HEK293 (cell line): ENCODE measurements around the gene KPNA6.

ENCODE experiments used
- CTCF ChIA-PET: fragments of 350-600 bp; formaldehyde crosslinking; extraction: SDS; loops from one replicate; lab custom pipeline; 2021; ENCODE audit warnings: antibody characterized with exemption; lab: Yijun Ruan, JAX
- POLR2A ChIA-PET: fragments of 300-600 bp; formaldehyde crosslinking; extraction: SDS; loops from one replicate; lab custom pipeline; 2020; ENCODE audit warnings: antibody characterized with exemption, inconsistent platforms; lab: Yijun Ruan, JAX
- H3K27ac ChIP-seq: fragments of 200-500 bp; sonication (Bioruptor generic); 2 replicates; pipeline ENCODE4 v1.5.1; 2014; ENCODE audit warnings: low read depth, low read length, control low read depth, inconsistent platforms; ENCODE audit errors: extremely low read depth
- H3K36me3 ChIP-seq, 2 experiments: fragments of 200-500 bp in 1 of 2; sonication (Bioruptor generic) in 1 of 2; 1 replicate in 1 of 2; 2 replicates in 1 of 2; pipeline ENCODE4 v1.5.1; 2014 to 2017; ENCODE audit warnings: inconsistent platforms in 2 of 2, low read length in 2 of 2; ENCODE audit not compliant: control insufficient read depth in 2 of 2, insufficient read depth in 1 of 2
- H3K4me1 ChIP-seq: fragments of 200-500 bp; sonication (Bioruptor generic); 2 replicates; pipeline ENCODE4 v1.5.1; 2014; ENCODE audit warnings: mild to moderate bottlenecking, low read length, inconsistent platforms; ENCODE audit not compliant: control insufficient read depth, insufficient read depth
- H3K4me3 ChIP-seq: 2 replicates; pipeline ENCODE4 v1.5.1; 2011; ENCODE audit warnings: low read depth, mild to moderate bottlenecking, control low read depth, low read length, moderate library complexity
- H3K9me3 ChIP-seq: fragments of 200-500 bp; sonication (Bioruptor generic); 2 replicates; pipeline ENCODE4 v1.5.1; 2014; ENCODE audit warnings: low read depth, low read length, inconsistent platforms; ENCODE audit not compliant: control insufficient read depth, insufficient read depth
- EGR2 ChIP-seq: fragments of 450-650 bp; formaldehyde crosslinking; IDR thresholded peaks from 2 replicates; pipeline ENCODE4 v1.5.1; 2016; ENCODE audit warnings: low read depth, missing biosample characterization, missing genetic modification characterization
- FEZF1 ChIP-seq: fragments of 450-650 bp; formaldehyde crosslinking; IDR thresholded peaks from 2 replicates; pipeline ENCODE4 v1.5.1; 2016; ENCODE audit warnings: missing biosample characterization, missing genetic modification characterization
- GFI1B ChIP-seq: fragments of 450-650 bp; formaldehyde crosslinking; IDR thresholded peaks from 2 replicates; pipeline ENCODE4 v1.5.1; 2016; ENCODE audit warnings: missing biosample characterization, missing genetic modification characterization
- GLIS2 ChIP-seq: fragments of 450-650 bp; formaldehyde crosslinking; IDR thresholded peaks from 2 replicates; pipeline ENCODE4 v1.5.1; 2016; ENCODE audit warnings: missing biosample characterization, missing genetic modification characterization
- MYNN ChIP-seq: fragments of 450-650 bp; formaldehyde crosslinking; IDR thresholded peaks from 2 replicates; pipeline ENCODE4 v1.5.1; 2016; ENCODE audit warnings: missing biosample characterization, missing genetic modification characterization, borderline replicate concordance
- SP2 ChIP-seq: fragments of 450-650 bp; formaldehyde crosslinking; IDR thresholded peaks from 2 replicates; pipeline ENCODE4 v1.5.1; 2016; ENCODE audit warnings: missing biosample characterization, missing genetic modification characterization
- ZBTB8A ChIP-seq: fragments of 450-650 bp; formaldehyde crosslinking; IDR thresholded peaks from 2 replicates; pipeline ENCODE4 v1.5.1; 2016; ENCODE audit warnings: missing biosample characterization, missing genetic modification characterization
- ZNF138 ChIP-seq: fragments of 450-650 bp; formaldehyde crosslinking; IDR thresholded peaks from 2 replicates; pipeline ENCODE4 v1.5.1; 2016; ENCODE audit warnings: missing biosample characterization, missing genetic modification characterization, borderline replicate concordance
- ZNF221 ChIP-seq: fragments of 450-650 bp; formaldehyde crosslinking; IDR thresholded peaks from 2 replicates; pipeline ENCODE4 v1.5.1; 2017; ENCODE audit warnings: missing biosample characterization, missing genetic modification characterization, borderline replicate concordance
- ZNF266 ChIP-seq: fragments of 450-650 bp; formaldehyde crosslinking; IDR thresholded peaks from 2 replicates; pipeline ENCODE4 v1.5.1; 2016; ENCODE audit warnings: missing biosample characterization, missing genetic modification characterization, low read depth
- ZNF433 ChIP-seq: fragments of 450-650 bp; formaldehyde crosslinking; IDR thresholded peaks from 2 replicates; pipeline ENCODE4 v1.5.1; 2016; ENCODE audit warnings: missing biosample characterization, missing genetic modification characterization, low read depth
- ZNF473 ChIP-seq: fragments of 450-650 bp; formaldehyde crosslinking; IDR thresholded peaks from 2 replicates; pipeline ENCODE4 v1.5.1; 2017; ENCODE audit warnings: missing biosample characterization, missing genetic modification characterization
- ZNF48 ChIP-seq: fragments of 450-650 bp; formaldehyde crosslinking; IDR thresholded peaks from 2 replicates; pipeline ENCODE4 v1.5.1; 2016; ENCODE audit warnings: missing biosample characterization, missing genetic modification characterization
- ZNF530 ChIP-seq: fragments of 450-650 bp; formaldehyde crosslinking; IDR thresholded peaks from 2 replicates; pipeline ENCODE4 v1.5.1; 2016; ENCODE audit warnings: low read depth, missing biosample characterization, missing genetic modification characterization
- ZNF747 ChIP-seq: fragments of 450-650 bp; formaldehyde crosslinking; IDR thresholded peaks from 2 replicates; pipeline ENCODE4 v1.5.1; 2016; ENCODE audit warnings: missing biosample characterization, missing genetic modification characterization
- ZNF76 ChIP-seq: fragments of 450-650 bp; formaldehyde crosslinking; IDR thresholded peaks from 2 replicates; pipeline ENCODE4; 2016; ENCODE audit warnings: low read depth, missing biosample characterization, missing genetic modification characterization, borderline replicate concordance
- ZNF791 ChIP-seq: fragments of 450-650 bp; formaldehyde crosslinking; IDR thresholded peaks from 2 replicates; pipeline ENCODE4 v1.5.1; 2016; ENCODE audit warnings: missing biosample characterization, missing genetic modification characterization
- ZSCAN16 ChIP-seq: fragments of 450-650 bp; formaldehyde crosslinking; IDR thresholded peaks from 2 replicates; pipeline ENCODE4 v1.5.1; 2016; ENCODE audit warnings: missing biosample characterization, missing genetic modification characterization
- TF ChIP-seq, protein P1 (sequence below): fragments of 450-650 bp; formaldehyde crosslinking; IDR thresholded peaks from 2 replicates; pipeline ENCODE4 v1.5.1; 2017; ENCODE audit warnings: missing biosample characterization, missing genetic modification characterization
- TF ChIP-seq, protein P2 (sequence below): fragments of 450-650 bp; formaldehyde crosslinking; IDR thresholded peaks from 2 replicates; pipeline ENCODE4 v1.5.1; 2016; ENCODE audit warnings: missing biosample characterization, missing genetic modification characterization
- TF ChIP-seq, protein P3 (sequence below): fragments of 450-650 bp; formaldehyde crosslinking; IDR thresholded peaks from 2 replicates; pipeline ENCODE4 v1.5.1; 2017; ENCODE audit warnings: missing biosample characterization, missing genetic modification characterization
- TF ChIP-seq, protein P4 (sequence below): fragments of 450-650 bp; formaldehyde crosslinking; IDR thresholded peaks from 2 replicates; pipeline ENCODE4 v1.5.1; 2016; ENCODE audit warnings: missing biosample characterization, missing genetic modification characterization
- TF ChIP-seq, protein P5 (sequence below): fragments of 450-650 bp; formaldehyde crosslinking; IDR thresholded peaks from 2 replicates; pipeline ENCODE4 v1.5.1; 2017; ENCODE audit warnings: missing biosample characterization, missing genetic modification characterization
- TF ChIP-seq, protein P6 (sequence below): fragments of 450-650 bp; formaldehyde crosslinking; IDR thresholded peaks from 2 replicates; pipeline ENCODE4 v1.5.1; 2017; ENCODE audit warnings: missing biosample characterization, missing genetic modification characterization
- TF ChIP-seq, protein P7 (sequence below): fragments of 450-650 bp; formaldehyde crosslinking; IDR thresholded peaks from 2 replicates; pipeline ENCODE4 v1.5.1; 2016; ENCODE audit warnings: missing biosample characterization, missing genetic modification characterization

The KPNA6 gene

DNA sequence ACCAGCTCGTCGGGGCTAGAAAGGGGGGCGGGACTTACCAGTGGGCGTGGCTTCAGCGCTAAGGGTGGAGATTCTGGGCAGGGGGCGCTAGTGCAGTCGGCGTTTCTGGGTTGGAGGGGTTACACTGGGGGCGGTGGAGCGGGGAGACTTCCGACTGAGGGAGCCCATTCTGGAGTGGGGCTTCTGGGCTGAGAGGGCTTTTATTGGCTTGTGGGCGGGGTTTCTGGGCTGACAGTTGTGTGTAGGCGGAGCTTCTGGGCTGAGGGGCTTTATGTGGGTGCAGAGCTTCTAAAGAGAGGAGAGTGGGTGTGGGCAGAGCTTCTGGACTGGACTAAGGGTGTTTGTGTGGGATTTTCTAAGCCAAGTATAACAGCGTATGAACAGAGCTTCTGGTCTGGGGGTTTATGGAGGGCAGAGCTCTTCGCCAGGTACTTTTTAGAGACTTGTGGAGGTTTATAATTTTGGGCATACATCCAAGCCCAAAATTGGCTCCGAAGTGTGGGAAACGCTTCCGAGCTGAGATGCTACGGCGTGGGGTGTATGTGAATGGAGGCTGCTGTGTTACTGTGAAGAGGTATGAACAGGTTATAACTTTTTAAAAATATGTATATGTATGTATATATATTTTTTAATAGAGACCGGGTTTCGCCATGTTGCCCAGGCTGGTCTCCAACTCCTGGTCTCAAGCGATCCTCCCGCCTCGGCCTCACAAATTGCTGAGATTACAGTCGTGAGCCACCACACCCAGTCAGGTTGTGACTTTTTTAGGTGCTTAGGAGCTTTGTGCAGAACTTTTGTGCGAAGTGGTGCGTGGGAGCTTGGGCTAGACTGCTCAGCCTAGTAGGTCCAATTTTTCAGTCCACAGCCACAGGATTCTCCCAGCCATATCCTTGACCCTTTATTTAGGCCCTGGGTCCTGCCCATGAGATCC, 34.3 kb upstream of the KPNA6 start:
- no peaks in the 10 kb centered on the region for H3K4me1 ChIP-seq
- no peak overlapping the region; the same call in 1 of the 2 replicates for H3K27ac ChIP-seq
- H3K4me3 ChIP-seq: peak overlapping the region; percentile 92
- ChIA-PET POLR2A (interaction anchor here (0.6 to 3.6 kb wide), 30 partner anchors 9 to 263 kb away, joined by 3 to 33 read pairs (median 4); partner anchors contain the start of genes DCDC2B, HDAC1, IQCC and KHDRBS1), CTCF (interaction anchor here (0.6 to 3.7 kb wide), 15 partner anchors 9 to 635 kb away, joined by 3 to 14 read pairs (median 4); partner anchors contain the start of genes KPNA6 and TXLNA)
- peaks cover 9 to 40% of the 10 kb centered on the region in 2 experiments; a peak in 2 of 3 replicates for H3K36me3 ChIP-seq
- no peaks in the 10 kb centered on the region for H3K9me3 ChIP-seq
- TF ChIP-seq ZNF473 (tag by site-specific recombination): no peak
- TF ChIP-seq GLIS2: peak; percentile 57
- TF ChIP-seq, protein P1, sequence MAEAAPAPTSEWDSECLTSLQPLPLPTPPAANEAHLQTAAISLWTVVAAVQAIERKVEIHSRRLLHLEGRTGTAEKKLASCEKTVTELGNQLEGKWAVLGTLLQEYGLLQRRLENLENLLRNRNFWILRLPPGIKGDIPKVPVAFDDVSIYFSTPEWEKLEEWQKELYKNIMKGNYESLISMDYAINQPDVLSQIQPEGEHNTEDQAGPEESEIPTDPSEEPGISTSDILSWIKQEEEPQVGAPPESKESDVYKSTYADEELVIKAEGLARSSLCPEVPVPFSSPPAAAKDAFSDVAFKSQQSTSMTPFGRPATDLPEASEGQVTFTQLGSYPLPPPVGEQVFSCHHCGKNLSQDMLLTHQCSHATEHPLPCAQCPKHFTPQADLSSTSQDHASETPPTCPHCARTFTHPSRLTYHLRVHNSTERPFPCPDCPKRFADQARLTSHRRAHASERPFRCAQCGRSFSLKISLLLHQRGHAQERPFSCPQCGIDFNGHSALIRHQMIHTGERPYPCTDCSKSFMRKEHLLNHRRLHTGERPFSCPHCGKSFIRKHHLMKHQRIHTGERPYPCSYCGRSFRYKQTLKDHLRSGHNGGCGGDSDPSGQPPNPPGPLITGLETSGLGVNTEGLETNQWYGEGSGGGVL (tag by site-specific recombination): peak; percentile 27; the same call in 1 of the 2 replicates
- TF ChIP-seq MYNN: peak; percentile 65
- TF ChIP-seq ZNF266: no peak; the same call in 1 of the 2 replicates
- TF ChIP-seq ZBTB8A (tag by site-specific recombination): peak; percentile 94
- TF ChIP-seq, protein P2, sequence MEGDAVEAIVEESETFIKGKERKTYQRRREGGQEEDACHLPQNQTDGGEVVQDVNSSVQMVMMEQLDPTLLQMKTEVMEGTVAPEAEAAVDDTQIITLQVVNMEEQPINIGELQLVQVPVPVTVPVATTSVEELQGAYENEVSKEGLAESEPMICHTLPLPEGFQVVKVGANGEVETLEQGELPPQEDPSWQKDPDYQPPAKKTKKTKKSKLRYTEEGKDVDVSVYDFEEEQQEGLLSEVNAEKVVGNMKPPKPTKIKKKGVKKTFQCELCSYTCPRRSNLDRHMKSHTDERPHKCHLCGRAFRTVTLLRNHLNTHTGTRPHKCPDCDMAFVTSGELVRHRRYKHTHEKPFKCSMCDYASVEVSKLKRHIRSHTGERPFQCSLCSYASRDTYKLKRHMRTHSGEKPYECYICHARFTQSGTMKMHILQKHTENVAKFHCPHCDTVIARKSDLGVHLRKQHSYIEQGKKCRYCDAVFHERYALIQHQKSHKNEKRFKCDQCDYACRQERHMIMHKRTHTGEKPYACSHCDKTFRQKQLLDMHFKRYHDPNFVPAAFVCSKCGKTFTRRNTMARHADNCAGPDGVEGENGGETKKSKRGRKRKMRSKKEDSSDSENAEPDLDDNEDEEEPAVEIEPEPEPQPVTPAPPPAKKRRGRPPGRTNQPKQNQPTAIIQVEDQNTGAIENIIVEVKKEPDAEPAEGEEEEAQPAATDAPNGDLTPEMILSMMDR (tag by site-specific recombination): peak; percentile 85
- TF ChIP-seq ZSCAN16 (tag by site-specific recombination): no peak
- TF ChIP-seq, protein P3, sequence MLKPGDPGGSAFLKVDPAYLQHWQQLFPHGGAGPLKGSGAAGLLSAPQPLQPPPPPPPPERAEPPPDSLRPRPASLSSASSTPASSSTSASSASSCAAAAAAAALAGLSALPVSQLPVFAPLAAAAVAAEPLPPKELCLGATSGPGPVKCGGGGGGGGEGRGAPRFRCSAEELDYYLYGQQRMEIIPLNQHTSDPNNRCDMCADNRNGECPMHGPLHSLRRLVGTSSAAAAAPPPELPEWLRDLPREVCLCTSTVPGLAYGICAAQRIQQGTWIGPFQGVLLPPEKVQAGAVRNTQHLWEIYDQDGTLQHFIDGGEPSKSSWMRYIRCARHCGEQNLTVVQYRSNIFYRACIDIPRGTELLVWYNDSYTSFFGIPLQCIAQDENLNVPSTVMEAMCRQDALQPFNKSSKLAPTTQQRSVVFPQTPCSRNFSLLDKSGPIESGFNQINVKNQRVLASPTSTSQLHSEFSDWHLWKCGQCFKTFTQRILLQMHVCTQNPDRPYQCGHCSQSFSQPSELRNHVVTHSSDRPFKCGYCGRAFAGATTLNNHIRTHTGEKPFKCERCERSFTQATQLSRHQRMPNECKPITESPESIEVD (tag by site-specific recombination): no peak
- TF ChIP-seq ZNF433 (tag by site-specific recombination): no peak
- TF ChIP-seq ZNF221 (tag by site-specific recombination): no peak
- TF ChIP-seq GFI1B (tag by site-specific recombination): no peak
- TF ChIP-seq, protein P4, sequence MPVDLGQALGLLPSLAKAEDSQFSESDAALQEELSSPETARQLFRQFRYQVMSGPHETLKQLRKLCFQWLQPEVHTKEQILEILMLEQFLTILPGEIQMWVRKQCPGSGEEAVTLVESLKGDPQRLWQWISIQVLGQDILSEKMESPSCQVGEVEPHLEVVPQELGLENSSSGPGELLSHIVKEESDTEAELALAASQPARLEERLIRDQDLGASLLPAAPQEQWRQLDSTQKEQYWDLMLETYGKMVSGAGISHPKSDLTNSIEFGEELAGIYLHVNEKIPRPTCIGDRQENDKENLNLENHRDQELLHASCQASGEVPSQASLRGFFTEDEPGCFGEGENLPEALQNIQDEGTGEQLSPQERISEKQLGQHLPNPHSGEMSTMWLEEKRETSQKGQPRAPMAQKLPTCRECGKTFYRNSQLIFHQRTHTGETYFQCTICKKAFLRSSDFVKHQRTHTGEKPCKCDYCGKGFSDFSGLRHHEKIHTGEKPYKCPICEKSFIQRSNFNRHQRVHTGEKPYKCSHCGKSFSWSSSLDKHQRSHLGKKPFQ (tag by site-specific recombination): no peak
- no peak for TF ChIP-seq ZNF76
- TF ChIP-seq, protein P5, sequence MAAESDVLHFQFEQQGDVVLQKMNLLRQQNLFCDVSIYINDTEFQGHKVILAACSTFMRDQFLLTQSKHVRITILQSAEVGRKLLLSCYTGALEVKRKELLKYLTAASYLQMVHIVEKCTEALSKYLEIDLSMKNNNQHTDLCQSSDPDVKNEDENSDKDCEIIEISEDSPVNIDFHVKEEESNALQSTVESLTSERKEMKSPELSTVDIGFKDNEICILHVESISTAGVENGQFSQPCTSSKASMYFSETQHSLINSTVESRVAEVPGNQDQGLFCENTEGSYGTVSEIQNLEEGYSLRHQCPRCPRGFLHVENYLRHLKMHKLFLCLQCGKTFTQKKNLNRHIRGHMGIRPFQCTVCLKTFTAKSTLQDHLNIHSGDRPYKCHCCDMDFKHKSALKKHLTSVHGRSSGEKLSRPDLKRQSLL: no peak
- TF ChIP-seq FEZF1 (tag by site-specific recombination): no peak
- no peak for TF ChIP-seq ZNF530
- TF ChIP-seq, protein P6, sequence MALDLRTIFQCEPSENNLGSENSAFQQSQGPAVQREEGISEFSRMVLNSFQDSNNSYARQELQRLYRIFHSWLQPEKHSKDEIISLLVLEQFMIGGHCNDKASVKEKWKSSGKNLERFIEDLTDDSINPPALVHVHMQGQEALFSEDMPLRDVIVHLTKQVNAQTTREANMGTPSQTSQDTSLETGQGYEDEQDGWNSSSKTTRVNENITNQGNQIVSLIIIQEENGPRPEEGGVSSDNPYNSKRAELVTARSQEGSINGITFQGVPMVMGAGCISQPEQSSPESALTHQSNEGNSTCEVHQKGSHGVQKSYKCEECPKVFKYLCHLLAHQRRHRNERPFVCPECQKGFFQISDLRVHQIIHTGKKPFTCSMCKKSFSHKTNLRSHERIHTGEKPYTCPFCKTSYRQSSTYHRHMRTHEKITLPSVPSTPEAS (tag by site-specific recombination): no peak
- TF ChIP-seq, protein P7, sequence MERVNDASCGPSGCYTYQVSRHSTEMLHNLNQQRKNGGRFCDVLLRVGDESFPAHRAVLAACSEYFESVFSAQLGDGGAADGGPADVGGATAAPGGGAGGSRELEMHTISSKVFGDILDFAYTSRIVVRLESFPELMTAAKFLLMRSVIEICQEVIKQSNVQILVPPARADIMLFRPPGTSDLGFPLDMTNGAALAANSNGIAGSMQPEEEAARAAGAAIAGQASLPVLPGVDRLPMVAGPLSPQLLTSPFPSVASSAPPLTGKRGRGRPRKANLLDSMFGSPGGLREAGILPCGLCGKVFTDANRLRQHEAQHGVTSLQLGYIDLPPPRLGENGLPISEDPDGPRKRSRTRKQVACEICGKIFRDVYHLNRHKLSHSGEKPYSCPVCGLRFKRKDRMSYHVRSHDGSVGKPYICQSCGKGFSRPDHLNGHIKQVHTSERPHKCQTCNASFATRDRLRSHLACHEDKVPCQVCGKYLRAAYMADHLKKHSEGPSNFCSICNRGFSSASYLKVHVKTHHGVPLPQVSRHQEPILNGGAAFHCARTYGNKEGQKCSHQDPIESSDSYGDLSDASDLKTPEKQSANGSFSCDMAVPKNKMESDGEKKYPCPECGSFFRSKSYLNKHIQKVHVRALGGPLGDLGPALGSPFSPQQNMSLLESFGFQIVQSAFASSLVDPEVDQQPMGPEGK: peak; percentile 97
- no peak for TF ChIP-seq ZNF138
- peak; percentile 99 for TF ChIP-seq EGR2 (tag by site-specific recombination)
- TF ChIP-seq SP2 (tag by site-specific recombination): peak; percentile 70
- TF ChIP-seq ZNF791 (tag by site-specific recombination): no peak
- TF ChIP-seq ZNF747 (tag by site-specific recombination): no peak
- no peak for TF ChIP-seq ZNF48 (tag by site-specific recombination)
